HUES6 (cell line): ENCODE results near the gene ELFN1.

Source experiments
- H3K27ac ChIP-seq: 2 replicates; pipeline ENCODE4 v1.7.0; 2013; ENCODE audit warnings: low read depth, mild to moderate bottlenecking, low read length, inconsistent platforms
- H3K27me3 ChIP-seq: 2 replicates; pipeline ENCODE4 v1.6.1; 2013; ENCODE audit warnings: low read length; ENCODE audit not compliant: control insufficient read depth, insufficient read depth
- H3K36me3 ChIP-seq: 2 replicates; pipeline ENCODE4 v1.6.1; 2013; ENCODE audit warnings: low read length; ENCODE audit not compliant: control insufficient read depth, insufficient read depth
- H3K4me1 ChIP-seq: 2 replicates; pipeline ENCODE4 v1.6.1; 2013; ENCODE audit warnings: low read length; ENCODE audit not compliant: control insufficient read depth, insufficient read depth
- H3K4me3 ChIP-seq: 2 replicates; pipeline ENCODE4 v1.5.1; 2013; ENCODE audit warnings: low read depth, low read length
- H3K9ac ChIP-seq: one replicate; pipeline ENCODE4 v1.6.1; 2013; ENCODE audit warnings: mild to moderate bottlenecking, low read length
- H3K9me3 ChIP-seq: 2 replicates; pipeline ENCODE4 v1.6.1; 2013; ENCODE audit warnings: low read depth, low read length; ENCODE audit not compliant: control insufficient read depth, insufficient read depth

Gene ELFN1

DNA sequence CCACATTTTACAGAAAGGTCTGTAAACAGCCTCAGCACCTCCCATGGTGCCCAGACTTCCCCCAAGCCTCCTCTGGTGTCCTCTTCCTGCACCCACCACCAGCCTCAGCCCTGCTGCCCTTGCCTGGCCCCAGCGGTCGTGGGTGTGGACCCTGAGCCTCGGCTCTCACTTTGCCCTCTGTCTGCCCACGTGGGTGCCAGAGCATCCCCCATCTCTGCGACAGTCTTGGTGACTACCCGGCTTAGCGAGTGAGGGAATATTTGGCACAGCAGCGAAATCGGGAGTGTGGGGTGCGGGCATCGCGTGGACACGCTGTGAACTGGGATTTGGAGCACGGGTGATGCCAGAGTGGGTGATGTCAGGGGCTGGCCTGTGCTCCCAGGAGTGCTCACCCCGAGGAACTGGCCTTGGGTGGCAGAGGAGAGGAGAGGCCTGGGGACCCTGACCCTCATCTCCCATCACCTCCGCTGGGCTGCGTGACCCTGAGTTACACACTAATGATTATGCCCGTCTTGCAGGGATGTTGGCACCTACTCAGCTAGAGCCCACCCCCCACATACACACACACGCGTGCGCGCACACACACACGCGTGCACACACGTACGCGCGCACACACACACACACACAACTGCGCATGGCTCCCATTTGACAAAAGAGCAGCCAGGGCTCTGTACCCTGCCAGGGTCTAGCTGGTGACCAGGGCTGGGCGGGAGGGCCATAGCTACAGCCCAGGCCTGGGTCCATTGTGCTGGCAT is 8.7 kb downstream of the ELFN1 start:
- Histone ChIP-seq H3K4me3 (no peak overlapping the region), H3K9ac (no peak overlapping the region), H3K36me3 (no peaks in the 10 kb centered on the region), H3K27ac (no peak overlapping the region), H3K27me3 (no peaks in the 10 kb centered on the region), H3K4me1 (no peaks in the 10 kb centered on the region), H3K9me3 (peaks cover 5% of the 10 kb centered on the region)

DNA sequence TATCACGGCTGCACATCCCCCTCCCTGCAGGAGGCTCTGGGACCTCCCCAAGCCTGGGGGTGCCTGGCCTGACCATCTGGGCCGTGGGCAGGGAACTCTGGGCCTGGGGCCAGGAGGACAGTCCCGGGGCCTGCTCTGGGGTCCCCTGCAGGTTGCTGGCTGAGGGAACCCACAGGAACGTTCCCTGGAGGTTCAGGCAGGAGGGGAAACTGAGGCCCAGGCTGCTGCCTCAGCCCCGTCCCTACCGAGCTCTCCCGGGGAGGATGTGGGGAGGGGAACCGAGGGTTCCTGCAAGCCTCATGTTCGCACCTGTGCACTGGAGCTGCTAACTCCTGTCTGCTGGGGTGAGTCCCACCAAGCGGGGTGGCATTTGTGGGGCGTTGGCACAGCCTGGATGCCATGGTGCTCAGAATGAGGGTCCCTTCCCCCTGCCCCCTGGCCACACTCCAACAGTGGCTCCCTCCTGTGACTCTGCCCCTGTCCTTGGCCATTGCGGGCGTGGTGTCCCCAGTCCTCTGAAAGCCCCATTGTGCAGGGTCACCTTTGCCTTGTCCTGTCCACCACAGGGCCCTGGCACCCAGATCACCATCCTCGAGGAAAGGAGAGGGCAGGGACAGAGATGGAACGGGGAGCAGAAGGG is 9.4 kb downstream of the ELFN1 start:
- Histone ChIP-seq H3K4me1 (no peaks in the 10 kb centered on the region), H3K27ac (no peak overlapping the region), H3K9me3 (peaks cover 12% of the 10 kb centered on the region), H3K27me3 (no peaks in the 10 kb centered on the region), H3K9ac (no peak overlapping the region), H3K36me3 (no peaks in the 10 kb centered on the region), H3K4me3 (no peak overlapping the region)

DNA sequence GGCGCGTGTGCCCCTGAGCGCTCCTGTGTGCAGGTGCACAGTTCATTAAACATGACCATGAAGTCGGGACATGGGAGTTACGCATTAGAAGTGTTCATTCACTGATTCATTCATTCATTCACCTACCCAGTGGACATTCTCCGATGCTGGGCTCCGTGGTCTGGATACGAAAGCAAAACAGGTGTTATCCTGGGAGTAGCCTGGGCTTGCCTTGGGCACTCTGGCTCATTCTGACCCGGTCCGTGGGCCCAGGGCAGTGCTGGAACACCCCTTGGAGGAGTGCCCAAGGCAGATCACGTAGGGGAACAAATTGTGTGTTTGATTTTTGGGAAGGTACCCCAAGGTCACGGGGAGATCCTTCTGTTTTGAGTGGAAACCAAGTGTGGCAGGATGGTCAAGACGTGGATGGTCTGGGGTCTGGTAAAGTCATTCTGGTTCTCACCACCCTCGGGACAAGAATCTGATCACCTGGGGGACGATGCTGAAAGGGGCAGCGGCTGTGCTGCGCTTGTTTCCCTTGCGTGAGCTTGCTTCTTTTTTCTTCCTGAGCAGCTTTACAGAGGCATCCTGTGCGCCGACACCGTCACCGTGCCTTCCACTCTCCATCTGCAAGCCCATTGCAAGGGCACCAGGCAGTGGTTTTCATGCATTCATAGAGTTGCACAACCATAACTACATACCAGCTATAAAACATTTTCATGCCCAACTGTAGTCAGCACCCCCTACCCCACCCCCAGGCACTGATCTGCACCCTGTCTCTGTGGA is 10.1 kb downstream of the ELFN1 start:
- no peaks in the 10 kb centered on the region for H3K4me1 ChIP-seq
- H3K36me3 ChIP-seq = no peaks in the 10 kb centered on the region
- no peak overlapping the region for H3K9ac ChIP-seq
- peaks cover 19% of the 10 kb centered on the region for H3K9me3 ChIP-seq
- H3K27me3 ChIP-seq = no peaks in the 10 kb centered on the region
- no peak overlapping the region for H3K27ac ChIP-seq
- no peak overlapping the region for H3K4me3 ChIP-seq

DNA sequence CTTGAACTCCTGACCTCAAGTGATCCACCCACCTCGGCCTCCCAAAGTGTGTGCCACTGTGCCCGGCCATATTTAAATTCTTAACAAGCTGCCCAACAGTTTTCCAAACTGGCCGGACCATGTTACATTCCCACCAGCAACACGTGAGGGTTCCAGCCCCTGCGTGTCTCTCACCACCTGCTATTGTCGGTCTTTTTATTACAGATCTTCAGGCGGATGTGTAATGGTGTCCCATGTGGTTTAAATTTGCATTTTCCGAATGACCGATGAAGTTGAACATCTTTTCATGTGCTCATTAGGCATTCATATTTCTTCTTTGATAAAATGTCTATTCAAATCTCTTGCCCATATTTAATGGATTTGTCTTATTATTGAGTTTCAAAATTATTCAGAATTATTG is 11.5 kb downstream of the ELFN1 start:
- no peak overlapping the region for H3K9ac ChIP-seq
- H3K4me3 ChIP-seq = no peak overlapping the region
- no peak overlapping the region for H3K27ac ChIP-seq

DNA sequence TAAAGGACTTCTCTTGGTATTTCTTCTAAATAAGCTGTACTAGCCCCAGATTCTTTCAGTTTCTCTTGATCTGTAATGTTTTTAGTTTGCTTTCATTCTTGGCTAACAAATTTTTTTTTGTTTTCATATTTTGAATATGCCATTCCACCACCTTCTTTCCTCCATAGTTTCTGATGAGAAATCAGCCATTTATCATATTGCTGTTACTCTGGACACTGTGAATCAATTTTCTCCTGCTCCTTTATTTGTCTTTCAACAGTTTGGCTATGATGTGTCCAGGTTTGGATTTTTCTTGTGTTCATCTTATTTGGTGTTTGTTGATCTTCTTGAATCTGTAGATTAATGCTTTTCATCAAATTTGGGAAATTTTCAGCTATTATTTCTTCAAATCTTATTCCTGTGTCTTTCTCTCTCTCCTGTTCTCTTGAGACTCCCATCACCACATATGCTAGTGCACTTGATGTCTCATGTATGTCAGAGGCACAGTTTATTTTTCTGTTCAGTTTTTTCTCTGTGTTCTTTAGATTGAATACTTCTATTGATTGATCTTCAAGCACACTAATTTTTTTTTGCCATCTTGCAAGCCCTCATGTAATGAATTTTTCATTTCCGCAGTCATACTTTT is 15.0 kb downstream of the ELFN1 start:
- Histone ChIP-seq H3K9me3 (peaks cover 24% of the 10 kb centered on the region), H3K27me3 (no peaks in the 10 kb centered on the region), H3K4me1 (no peaks in the 10 kb centered on the region), H3K4me3 (no peak overlapping the region), H3K36me3 (no peaks in the 10 kb centered on the region), H3K27ac (no peak overlapping the region), H3K9ac (no peak overlapping the region)

More for the DNA sequence above, 11.5 kb downstream of the ELFN1 start:
- no peaks in the 10 kb centered on the region for H3K36me3 ChIP-seq
- H3K27me3 ChIP-seq = no peaks in the 10 kb centered on the region
- H3K9me3 ChIP-seq = peaks cover 24% of the 10 kb centered on the region
- no peaks in the 10 kb centered on the region for H3K4me1 ChIP-seq

DNA sequence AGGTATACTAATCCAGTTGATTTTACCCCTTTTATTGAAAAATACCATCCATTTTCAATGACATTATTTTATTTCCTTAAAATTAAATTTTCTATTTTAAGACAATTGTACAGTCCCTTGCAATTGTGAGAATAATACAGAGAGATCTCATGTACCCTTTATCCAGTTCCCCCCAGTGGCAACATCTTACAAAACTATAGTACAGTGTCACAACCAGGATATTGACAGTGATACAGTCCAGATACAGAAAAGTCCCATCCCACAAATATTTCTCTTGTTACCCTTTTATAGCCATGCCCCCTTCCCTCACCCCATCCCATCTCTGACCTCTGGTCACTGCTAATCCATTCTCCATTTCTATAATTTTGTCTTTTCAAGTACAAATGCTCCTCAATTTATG is 18.5 kb downstream of the ELFN1 start:
- Histone ChIP-seq H3K4me1 (peaks cover 4% of the 10 kb centered on the region), H3K27me3 (no peaks in the 10 kb centered on the region), H3K9ac (no peak overlapping the region), H3K27ac (no peak overlapping the region), H3K4me3 (no peak overlapping the region), H3K9me3 (peaks cover 20% of the 10 kb centered on the region), H3K36me3 (peaks cover 2% of the 10 kb centered on the region; the same call in 1 of the 2 replicates)

DNA sequence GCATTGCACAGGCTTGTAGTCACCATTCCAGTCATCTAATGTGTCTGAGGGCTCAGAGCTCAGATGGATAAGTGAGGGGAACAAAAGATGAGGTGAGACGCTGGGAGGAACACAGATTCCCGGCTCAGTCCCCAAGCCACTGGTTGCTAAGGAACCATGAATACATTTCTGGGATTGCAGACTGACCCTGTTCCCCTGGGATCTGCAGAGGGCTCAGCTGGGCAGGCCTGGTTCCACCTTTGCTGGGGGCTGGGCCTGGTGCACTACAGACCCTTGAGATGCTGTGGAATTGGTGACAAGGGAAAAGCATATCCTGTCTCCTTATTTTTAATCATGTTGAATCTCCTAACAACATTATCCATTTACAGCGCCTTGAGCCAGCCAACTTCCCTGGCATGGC is 19.2 kb downstream of the ELFN1 start:
- peaks cover 11% of the 10 kb centered on the region for H3K4me1 ChIP-seq
- no peaks in the 10 kb centered on the region for H3K27me3 ChIP-seq
- H3K9ac ChIP-seq = no peak overlapping the region

DNA sequence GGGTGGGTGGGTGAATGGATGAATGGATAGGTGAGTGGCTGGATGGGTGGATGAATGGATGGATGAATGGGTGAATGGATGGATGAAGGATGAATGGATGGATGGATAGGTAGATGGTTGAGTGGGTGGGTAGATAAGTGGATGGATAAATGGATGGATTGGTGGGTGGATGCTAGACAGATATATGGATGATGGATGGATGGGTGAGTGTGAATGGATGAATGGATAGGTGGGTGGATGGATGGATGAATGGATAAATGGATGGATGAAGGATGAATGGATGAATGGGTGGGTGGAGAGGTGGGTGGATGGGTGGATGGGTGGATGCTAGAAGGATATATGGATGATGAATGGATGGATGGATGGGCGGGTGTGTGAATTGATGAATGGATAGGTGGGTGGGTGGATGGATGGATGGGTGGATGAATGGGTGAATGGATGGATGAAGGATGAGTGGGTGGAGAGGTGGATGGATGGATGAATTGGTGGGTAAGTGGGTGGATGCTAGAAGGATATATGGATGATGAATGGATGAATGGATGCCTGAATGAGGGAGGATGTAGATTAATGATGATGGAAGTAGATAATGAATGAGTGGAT is 20.4 kb downstream of the ELFN1 start:
- H3K36me3 ChIP-seq = peaks cover 2% of the 10 kb centered on the region; the same call in 1 of the 2 replicates
- 0 out of 2 replicates have a peak, but pooled peaks cover 2% of the 10 kb centered on the region for H3K9me3 ChIP-seq
- H3K4me3 ChIP-seq = no peak overlapping the region
- H3K9ac ChIP-seq = no peak overlapping the region
- H3K4me1 ChIP-seq = peaks cover 19% of the 10 kb centered on the region
- no peak overlapping the region for H3K27ac ChIP-seq
- no peaks in the 10 kb centered on the region for H3K27me3 ChIP-seq

More for the DNA sequence above, 19.2 kb downstream of the ELFN1 start:
- Histone ChIP-seq H3K4me3 (no peak overlapping the region), H3K27ac (no peak overlapping the region), H3K36me3 (peaks cover 2% of the 10 kb centered on the region; the same call in 1 of the 2 replicates), H3K9me3 (peaks cover 13% of the 10 kb centered on the region; the same call in 1 of the 2 replicates)

DNA sequence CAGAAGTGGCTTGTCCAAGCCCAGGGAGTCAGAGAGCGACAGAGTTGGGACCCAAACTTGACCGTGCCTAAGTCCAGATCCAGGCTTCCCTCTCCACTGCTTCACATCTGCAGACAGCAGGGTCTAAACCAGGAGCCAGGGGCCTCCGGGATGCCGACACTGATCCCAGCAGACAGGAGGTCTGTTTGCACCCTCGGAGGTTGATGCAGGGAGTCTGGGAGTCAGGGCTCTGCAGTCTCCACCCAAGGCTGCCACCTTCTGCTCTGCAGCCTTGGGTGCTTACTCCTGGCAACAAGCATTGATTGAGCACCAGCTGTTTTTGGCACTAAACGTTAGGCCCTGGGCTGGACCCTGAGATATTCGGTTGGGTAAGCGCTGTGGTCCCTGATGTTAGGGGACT is 21.0 kb downstream of the ELFN1 start:
- no peak overlapping the region for H3K27ac ChIP-seq
- no peak overlapping the region for H3K9ac ChIP-seq
- H3K4me1 ChIP-seq = peaks cover 19% of the 10 kb centered on the region
- no peak overlapping the region for H3K4me3 ChIP-seq
- H3K27me3 ChIP-seq = no peaks in the 10 kb centered on the region
- H3K9me3 ChIP-seq = 0 out of 2 replicates have a peak, but pooled peaks cover under 1% of the 10 kb centered on the region
- H3K36me3 ChIP-seq = peaks cover 2% of the 10 kb centered on the region; the same call in 1 of the 2 replicates

DNA sequence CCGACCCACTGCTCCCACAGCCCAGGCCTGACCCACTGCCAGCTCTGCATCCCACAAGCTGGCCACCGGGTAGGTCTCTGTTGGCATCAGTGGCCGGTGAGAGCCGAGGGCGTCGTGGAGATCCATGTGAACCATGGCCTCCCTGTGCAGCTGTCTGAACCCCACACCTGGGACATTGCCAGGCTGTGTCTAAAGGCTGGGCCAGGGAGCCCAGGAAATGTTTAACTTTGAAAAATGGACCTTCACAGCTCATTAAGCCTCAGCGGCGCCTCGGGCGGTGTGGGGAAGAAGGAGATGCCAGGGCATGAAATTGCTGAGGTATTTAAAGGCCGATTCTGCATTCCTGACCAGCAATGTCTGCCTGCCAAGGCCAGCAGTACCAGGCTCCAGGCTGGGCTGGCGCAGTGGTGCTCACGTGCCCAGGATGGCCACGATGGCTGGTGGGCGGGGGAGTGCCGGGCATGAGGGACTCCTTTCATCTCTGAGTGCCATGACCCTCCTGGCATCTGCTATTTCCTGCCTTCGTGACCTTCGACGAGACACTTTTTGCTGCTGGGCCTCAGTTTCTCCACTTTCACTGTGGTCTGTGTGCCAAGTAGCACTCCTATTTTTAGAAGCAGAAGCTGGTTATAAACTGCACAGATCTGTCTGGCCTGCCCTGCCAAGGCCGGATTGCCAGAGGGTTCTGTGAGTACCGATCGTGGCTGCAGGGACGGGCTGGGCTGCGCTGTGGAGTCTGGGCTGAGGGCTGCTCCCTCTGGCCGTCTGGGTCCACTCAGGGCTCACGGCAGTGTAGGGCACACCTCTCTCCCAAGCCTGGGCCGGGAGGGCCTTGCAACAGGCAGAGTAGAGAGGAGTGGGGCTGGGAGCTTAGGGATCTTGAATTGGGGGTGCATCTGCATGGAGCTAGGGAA is 21.8 kb downstream of the ELFN1 start:
- no peak overlapping the region for H3K9ac ChIP-seq

More for the DNA sequence above, 21.8 kb downstream of the ELFN1 start:
- no peaks in the 10 kb centered on the region for H3K27me3 ChIP-seq
- no peaks in the 10 kb centered on the region for H3K9me3 ChIP-seq
- H3K36me3 ChIP-seq = peaks cover 2% of the 10 kb centered on the region; the same call in 1 of the 2 replicates
- H3K27ac ChIP-seq = no peak overlapping the region
- no peak overlapping the region for H3K4me3 ChIP-seq
- peaks cover 22% of the 10 kb centered on the region for H3K4me1 ChIP-seq
